Measurements from ENCODE around the gene DCUN1D2.
"Not testable (repeated sequence)": the region's sequence is repeated elsewhere in the genome, so short reads cannot be mapped to it uniquely, and the experiment has no call there.

The DCUN1D2 gene

DNA sequence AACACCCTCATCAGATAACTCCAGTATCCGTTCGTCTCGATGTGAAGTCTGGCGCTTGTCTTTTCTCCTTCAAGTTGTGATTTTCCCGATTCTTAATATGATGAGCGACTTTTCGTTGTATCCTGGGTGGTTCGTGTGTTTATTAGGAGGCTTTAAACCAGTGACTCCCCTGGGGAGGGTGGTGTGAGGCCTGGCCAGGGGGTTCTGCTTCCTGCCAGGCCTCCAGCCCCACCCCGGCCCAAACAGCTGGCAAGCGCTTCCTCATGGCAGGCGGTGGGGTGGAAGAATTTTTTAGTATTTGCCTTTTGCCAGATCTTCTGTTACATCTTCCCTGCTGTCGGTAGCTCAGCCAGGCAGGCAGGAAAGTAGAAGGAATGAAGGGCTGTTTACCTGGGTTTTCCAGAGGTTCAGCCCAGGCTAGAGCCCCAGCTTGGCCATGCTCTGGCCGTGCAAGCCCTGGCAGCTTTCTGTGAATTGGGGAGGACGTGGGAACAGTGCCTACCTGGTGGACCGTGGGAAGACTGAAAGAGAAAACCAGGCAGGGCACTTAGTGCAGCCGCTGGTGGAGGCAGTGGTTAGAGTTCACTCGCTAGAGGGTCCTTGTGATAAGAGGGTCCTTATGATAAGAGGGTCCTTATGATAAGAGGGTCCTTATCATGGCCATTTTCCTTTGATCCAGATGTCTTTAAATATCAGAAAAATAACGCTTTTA lies 37.7 kb upstream of the DCUN1D2 start:
- Histone ChIP-seq H3K4me1 (peaks cover 50 to 97% (median 70%) of the 10 kb centered on the region in 10 experiments), H4K20me1 (peaks cover 0 to 8% (median 0%) of the 10 kb centered on the region in 11 experiments; a peak in 2 of 22 replicates), H3K27ac (peak overlapping the region; percentile 24 to 97 (median 94); a peak in 21 of 22 replicates), H3K9me3 (replicated peaks in 1 of 11) (no peaks in the 10 kb centered on the region), H3K27me3 (no peaks in the 10 kb centered on the region), H3K4me3 (peak overlapping the region in 9 of 10 experiments; percentile 4 to 58 (median 44); a peak in 17 of 20 replicates), H3K36me3 (peaks cover 23 to 64% (median 45%) of the 10 kb centered on the region in 11 experiments), H3K4me2 (peak overlapping the region; percentile 82 to 95 (median 90)), H3K9ac (peak overlapping the region; percentile 31 to 87 (median 82); a peak in 21 of 22 replicates)
- no peak for TF ChIP-seq Cebpa-rat (IDR thresholded peaks at IDR 0.05)

DNA sequence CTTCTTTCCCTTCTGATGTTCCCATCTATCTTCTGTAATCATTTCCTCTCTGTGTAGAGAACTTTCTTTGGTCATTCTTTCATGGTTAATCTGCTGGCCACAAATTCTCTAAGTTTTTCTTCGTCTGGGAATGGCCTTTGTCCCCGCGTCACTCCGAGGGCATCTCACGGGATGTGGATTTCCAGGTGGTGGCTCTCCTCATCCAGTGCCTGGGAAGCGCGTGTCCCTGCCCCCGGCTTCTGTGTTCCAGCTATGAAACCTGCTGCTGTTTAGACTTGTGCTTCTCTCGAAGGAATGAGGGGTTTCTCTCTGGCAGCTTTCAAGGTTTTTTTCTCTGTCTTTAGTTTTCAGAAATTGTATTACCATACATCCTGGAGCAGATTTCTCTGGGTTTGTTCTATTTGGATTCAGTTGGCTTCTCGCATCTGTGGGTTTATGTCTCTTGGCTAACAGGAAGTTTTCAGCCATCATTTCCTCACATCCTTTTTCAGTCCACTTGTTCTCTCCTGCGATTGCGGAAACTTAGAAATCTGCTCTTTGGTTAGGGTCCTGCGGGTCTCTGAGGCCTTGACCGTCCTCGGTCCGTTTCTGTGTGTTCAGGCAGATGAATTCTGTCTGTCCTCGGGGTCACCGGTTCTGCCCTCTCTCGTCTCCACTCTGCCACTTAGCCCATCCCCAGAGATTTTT lies 36.9 kb upstream of the DCUN1D2 start:
- H4K20me1 ChIP-seq, result peaks cover 0 to 6% (median 0%) of the 10 kb centered on the region in 11 experiments; a peak in 2 of 22 replicates
- peak overlapping the region; percentile 24 to 97 (median 94); a peak in 21 of 22 replicates for H3K27ac ChIP-seq
- peaks cover 43 to 89% (median 63%) of the 10 kb centered on the region in 10 experiments for H3K4me1 ChIP-seq
- H3K9ac ChIP-seq, result peak overlapping the region; percentile 31 to 87 (median 82)
- H3K36me3 ChIP-seq, result peaks cover 29 to 72% (median 52%) of the 10 kb centered on the region in 11 experiments
- H3K27me3 ChIP-seq, result no peaks in the 10 kb centered on the region
- H3K9me3 ChIP-seq (replicated peaks in 1 of 11), result peaks cover 0 to 6% (median 3%) of the 10 kb centered on the region in 11 experiments; a peak in 6 of 22 replicates
- peak overlapping the region; percentile 82 to 95 (median 90) for H3K4me2 ChIP-seq
- H3K4me3 ChIP-seq, result peak overlapping the region in 9 of 10 experiments; percentile 4 to 58 (median 44); a peak in 15 of 20 replicates
- TF ChIP-seq Cebpa-rat (IDR thresholded peaks at IDR 0.05), result peak in 8 of 11 experiments; percentile 63 to 92 (median 84); a peak in 15 of 22 replicates

DNA sequence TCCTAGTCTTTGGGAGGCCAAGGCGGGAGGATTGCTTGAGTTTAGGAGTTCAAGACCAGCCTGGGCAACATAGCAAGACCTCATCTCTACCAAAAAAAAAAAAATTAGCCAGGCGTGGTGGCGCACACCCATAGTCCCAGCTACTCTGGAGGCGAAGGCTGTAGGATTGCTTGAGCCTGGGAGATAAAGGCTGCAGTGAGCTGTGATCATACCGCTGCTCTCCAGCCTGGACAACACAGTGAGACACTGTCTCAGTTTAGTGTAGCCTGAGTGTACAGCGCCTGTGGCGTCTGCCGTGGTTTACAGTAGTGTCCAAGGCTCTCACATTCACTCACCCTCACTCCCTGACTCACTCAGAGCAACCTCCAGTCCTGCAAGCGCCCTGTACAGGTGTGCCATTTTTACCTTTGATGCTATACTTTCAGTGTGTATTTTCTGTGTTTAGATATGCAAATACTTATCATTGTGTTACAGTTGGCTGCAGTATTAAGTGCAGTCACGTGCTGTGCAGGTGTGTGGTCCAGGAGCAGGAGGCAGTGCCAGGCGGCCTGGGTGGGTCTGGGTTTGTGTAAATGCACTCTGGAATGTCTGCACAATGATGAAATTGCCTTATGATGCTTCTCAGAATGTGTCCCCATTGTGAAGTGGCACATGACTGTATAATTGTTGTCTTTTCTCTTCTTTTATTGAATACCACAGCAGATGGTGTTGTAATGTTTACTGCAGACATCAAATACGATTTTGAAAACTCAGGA lies 36.1 kb upstream of the DCUN1D2 start:
- Histone ChIP-seq H4K20me1 (no peaks in the 10 kb centered on the region), H3K27me3 (no peaks in the 10 kb centered on the region), H3K9ac (peak overlapping the region in 8 of 11 experiments; percentile 80 to 87 (median 83); a peak in 17 of 22 replicates), H3K9me3 (replicated peaks in 1 of 11) (peaks cover 0 to 11% (median 4%) of the 10 kb centered on the region in 11 experiments; a peak in 6 of 22 replicates), H3K4me1 (peaks cover 35 to 81% (median 55%) of the 10 kb centered on the region in 10 experiments), H3K36me3 (peaks cover 32 to 77% (median 55%) of the 10 kb centered on the region in 11 experiments), H3K27ac (peak overlapping the region; percentile 24 to 97 (median 94); a peak in 21 of 22 replicates), H3K4me2 (peak overlapping the region; percentile 82 to 95 (median 90)), H3K4me3 (peak overlapping the region in 6 of 10 experiments; percentile 24 to 58 (median 48); a peak in 10 of 20 replicates)
- no peak for TF ChIP-seq Cebpa-rat (IDR thresholded peaks at IDR 0.05)

DNA sequence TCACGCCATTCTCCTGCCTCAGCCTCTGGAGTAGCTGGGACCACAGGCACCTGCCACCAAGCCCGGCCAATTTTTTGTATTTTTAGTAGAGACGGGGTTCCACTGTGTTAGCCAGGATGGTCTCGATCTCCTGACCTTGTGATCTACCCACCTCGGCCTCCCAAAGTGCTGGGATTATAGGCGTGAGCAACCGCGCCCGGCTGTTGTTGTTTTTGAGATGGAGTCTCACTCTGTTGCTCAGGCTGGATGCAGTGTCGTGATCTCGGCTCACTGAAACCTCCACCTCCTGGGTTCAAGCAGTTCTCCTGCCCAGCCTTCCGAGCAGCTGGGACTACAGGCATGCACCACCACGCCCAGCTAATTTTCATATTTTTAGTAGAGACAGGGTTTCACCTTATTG lies 31.9 kb upstream of the DCUN1D2 start:
- H3K27ac ChIP-seq, result not testable (repeated sequence)

DNA sequence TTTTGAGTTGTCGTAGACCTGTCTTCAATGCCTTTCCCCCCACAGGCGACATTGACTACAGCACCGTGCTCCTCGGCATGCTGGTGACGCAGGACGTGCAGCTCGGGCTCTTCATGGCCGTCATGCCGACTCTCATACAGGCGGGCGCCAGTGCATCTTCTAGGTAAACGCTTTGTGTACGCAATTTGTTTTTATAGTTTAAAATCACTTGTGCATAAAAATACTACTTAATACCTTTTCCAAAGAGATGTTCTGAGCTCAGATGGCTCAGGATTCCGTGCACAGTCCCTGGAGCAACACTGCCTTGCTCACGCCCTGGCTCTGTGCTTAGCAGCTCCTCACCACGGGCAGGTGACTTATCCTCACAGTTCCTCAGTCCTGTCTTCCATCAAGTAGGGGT lies 30.1 kb upstream of the DCUN1D2 start:
- Histone ChIP-seq H3K4me3 (no peak overlapping the region), H4K20me1 (no peaks in the 10 kb centered on the region), H3K36me3 (peaks cover 36 to 78% (median 61%) of the 10 kb centered on the region in 11 experiments), H3K27ac (no peak overlapping the region), H3K9ac (no peak overlapping the region), H3K4me1 (peaks cover 0 to 44% (median 26%) of the 10 kb centered on the region in 10 experiments; a peak in 18 of 20 replicates), H3K27me3 (no peaks in the 10 kb centered on the region), H3K4me2 (no peak overlapping the region), H3K9me3 (replicated peaks in 1 of 11) (peaks cover 0 to 11% (median 4%) of the 10 kb centered on the region in 11 experiments; a peak in 6 of 22 replicates)
- TF ChIP-seq Cebpa-rat (IDR thresholded peaks at IDR 0.05), result no peak

More for the DNA sequence above, 31.9 kb upstream of the DCUN1D2 start:
- Histone ChIP-seq H3K4me1 (peaks cover 11 to 48% (median 28%) of the 10 kb centered on the region in 10 experiments), H3K36me3 (peaks cover 36 to 78% (median 58%) of the 10 kb centered on the region in 11 experiments), H3K9me3 (replicated peaks in 1 of 11) (peaks cover 0 to 11% (median 4%) of the 10 kb centered on the region in 11 experiments; a peak in 6 of 22 replicates)
- H3K9ac ChIP-seq, H3K4me2 ChIP-seq, H3K4me3 ChIP-seq, H4K20me1 ChIP-seq, H3K27me3 ChIP-seq: not testable (repeated sequence)

DNA sequence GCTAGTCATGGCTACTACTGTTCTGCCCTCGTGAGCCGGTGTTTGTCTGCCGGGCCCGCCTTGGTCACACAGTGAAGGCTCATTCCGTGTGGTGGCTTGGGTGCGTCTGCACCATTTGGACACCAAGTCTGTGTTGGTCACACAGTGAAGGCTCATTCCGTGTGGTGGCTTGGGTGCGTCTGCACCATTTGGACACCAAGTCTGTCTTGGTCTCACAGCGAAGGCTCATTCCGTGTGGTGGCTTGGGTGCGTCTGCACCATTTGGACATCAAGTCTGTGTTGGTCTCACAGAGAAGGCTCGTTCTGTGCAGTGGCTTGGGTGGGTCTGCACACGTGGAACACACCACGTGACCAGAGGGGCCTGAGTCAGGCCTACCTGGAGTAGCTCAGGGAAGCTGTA lies 29.0 kb upstream of the DCUN1D2 start:
- peaks cover 37 to 78% (median 60%) of the 10 kb centered on the region in 11 experiments for H3K36me3 ChIP-seq
- no peaks in the 10 kb centered on the region; a peak in 1 of 22 replicates for H4K20me1 ChIP-seq
- TF ChIP-seq Cebpa-rat (IDR thresholded peaks at IDR 0.05), result no peak
- peaks cover 0 to 35% (median 23%) of the 10 kb centered on the region in 10 experiments; a peak in 18 of 20 replicates for H3K4me1 ChIP-seq
- no peaks in the 10 kb centered on the region for H3K27me3 ChIP-seq
- peak overlapping the region in 1 of 11 experiments; percentile 30; a peak in 1 of 22 replicates for H3K27ac ChIP-seq
- no peak overlapping the region for H3K4me3 ChIP-seq
- H3K9me3 ChIP-seq (replicated peaks in 1 of 11), result peaks cover 0 to 11% (median 4%) of the 10 kb centered on the region in 11 experiments; a peak in 6 of 22 replicates
- H3K9ac ChIP-seq, result no peak overlapping the region
- no peak overlapping the region for H3K4me2 ChIP-seq

DNA sequence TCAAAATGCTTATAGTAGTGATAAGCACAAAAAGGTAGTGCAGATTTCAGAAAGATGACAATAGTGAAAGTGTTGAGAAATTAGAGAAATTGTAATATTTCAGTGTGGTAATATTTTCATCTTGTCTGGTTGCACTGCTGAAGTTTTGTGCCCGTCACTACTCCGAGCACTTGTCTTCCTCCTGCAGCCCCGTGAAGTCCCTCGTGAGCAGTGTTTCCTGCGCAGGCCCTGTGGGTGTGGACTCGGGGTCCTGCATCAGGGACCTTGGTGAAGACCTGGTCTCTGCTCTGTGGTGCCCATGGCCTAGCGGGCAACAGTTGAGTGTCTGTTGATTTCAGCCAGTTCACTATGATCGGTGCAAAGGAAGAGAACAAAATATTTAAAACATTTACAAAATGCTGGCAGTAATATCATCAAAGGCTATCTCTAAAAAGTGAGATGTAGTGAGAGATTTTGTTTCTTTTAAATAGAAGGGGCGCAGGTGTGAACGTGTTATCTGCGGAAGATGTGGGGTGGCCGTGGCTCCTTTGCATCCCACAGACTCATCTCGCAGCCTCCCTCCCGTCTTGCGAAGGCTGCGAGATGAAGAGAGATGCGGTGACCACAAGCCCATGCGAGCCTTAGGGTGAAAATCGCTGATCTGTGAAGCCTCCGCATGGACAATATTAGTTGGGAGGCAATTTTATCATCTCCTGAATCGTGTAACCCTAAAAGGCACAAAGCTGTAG lies 27.7 kb upstream of the DCUN1D2 start:
- peaks cover 0 to 26% (median 22%) of the 10 kb centered on the region in 10 experiments; a peak in 18 of 20 replicates for H3K4me1 ChIP-seq
- TF ChIP-seq Cebpa-rat (IDR thresholded peaks at IDR 0.05), result no peak
- H3K27ac ChIP-seq, result peak overlapping the region in 3 of 11 experiments; percentile 4 to 38 (median 34); a peak in 4 of 22 replicates
- H3K9ac ChIP-seq, result no peak overlapping the region
- H3K27me3 ChIP-seq, result no peaks in the 10 kb centered on the region
- H3K4me2 ChIP-seq, result peak overlapping the region in 8 of 11 experiments; percentile 20 to 64 (median 40); a peak in 11 of 22 replicates
- peaks cover 0 to 11% (median 4%) of the 10 kb centered on the region in 11 experiments; a peak in 6 of 22 replicates for H3K9me3 ChIP-seq (replicated peaks in 1 of 11)
- H3K4me3 ChIP-seq, result no peak overlapping the region
- H3K36me3 ChIP-seq, result peaks cover 43 to 78% (median 63%) of the 10 kb centered on the region in 11 experiments
- no peaks in the 10 kb centered on the region; a peak in 1 of 22 replicates for H4K20me1 ChIP-seq
